ENCODE measurements around the gene PINK1.
"Not testable (repeated sequence)": the region's sequence is repeated elsewhere in the genome, so short reads cannot be mapped to it uniquely, and the experiment has no call there.

Gene PINK1

GRCh38 chr1:20604678-20605077, 28.6 kb upstream of the PINK1 start:
- peaks cover 5% of the 10 kb centered on the region for H3K27me3 Mint-ChIP-seq (ENCODE audit: low read depth)
- no peaks in the 10 kb centered on the region for H3K9me3 Mint-ChIP-seq
- H3K4me1 Mint-ChIP-seq = peaks cover 9% of the 10 kb centered on the region
- TF ChIP-seq CTCF (IDR thresholded peaks at IDR 0.05; ENCODE audit: unreplicated experiment in 3 of 3) = no peak
- no peaks in the 10 kb centered on the region for H3K36me3 Mint-ChIP-seq (ENCODE audit: low read depth)
- H3K4me3 Mint-ChIP-seq = no peak overlapping the region
- H3K27ac Mint-ChIP-seq = no peak overlapping the region

DNA sequence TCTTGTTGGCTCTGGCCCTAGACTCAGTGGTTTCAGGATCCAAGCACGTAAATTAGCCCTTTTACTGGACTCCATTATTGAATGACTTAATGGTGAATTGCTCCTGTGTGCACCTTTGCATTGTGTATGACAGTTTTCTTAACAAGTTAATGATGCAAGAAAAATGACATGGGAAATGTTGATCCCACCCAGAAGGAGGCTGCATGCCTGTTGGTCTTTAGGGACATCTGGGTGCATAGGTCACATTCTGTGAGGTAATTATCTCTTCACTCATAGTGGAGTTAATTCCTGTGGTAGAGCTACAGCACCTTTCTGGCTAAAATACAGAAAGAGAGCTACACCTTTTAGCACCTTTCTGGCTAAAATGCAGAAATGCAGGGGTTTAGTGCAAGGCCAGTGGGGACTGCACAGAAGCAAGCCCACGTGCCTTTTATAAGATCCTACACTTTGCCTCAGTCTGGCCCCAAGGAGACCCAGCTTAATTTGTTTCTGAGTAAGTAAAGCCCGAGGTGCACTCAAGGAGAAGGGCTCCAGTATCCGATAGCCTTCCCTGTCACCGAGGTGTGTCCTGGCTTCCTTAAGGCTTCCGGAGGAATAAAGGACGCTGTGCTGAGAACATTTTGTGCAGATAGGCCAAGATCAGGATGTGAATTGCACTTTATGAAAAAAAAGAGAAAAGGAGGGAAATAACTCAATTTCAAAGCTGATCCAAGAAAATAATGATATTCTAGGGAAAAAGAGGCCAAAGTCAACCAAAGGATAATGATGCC, 26.3 kb upstream of the PINK1 start:
- H3K9me3 Mint-ChIP-seq; H3K27ac Mint-ChIP-seq; H3K36me3 Mint-ChIP-seq (ENCODE audit: low read depth); H3K4me3 Mint-ChIP-seq; H3K27me3 Mint-ChIP-seq (ENCODE audit: low read depth): not testable (repeated sequence)
- H3K4me1 Mint-ChIP-seq = peaks cover 13% of the 10 kb centered on the region

DNA sequence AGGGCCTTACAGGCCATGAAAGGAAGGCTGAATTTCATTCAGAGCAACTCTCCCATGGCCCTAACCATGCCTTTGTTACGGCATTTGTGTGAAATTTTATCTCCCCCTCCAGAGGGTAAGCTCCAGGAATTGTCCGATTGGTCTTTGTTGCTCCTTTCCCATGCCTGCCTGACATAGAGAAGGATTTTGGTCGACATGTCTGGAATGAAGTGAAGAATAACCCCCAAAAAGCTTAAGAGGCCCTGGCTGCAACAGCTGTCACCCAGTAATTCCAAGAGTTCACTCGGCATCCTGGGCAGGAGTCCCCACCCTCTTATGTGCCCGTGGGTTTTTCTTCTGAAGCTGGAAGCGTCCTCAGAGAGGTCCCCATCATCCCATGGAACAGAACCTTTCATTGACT, 23.7 kb upstream of the PINK1 start:
- no peak overlapping the region for H3K4me3 Mint-ChIP-seq
- no peaks in the 10 kb centered on the region for H3K9me3 Mint-ChIP-seq
- peaks cover 21% of the 10 kb centered on the region for H3K4me1 Mint-ChIP-seq
- peaks cover 8% of the 10 kb centered on the region for H3K27me3 Mint-ChIP-seq (ENCODE audit: low read depth)
- H3K27ac Mint-ChIP-seq = peak overlapping the region in 2 of 3 experiments; percentile 12 to 38
- TF ChIP-seq CTCF (IDR thresholded peaks at IDR 0.05; ENCODE audit: unreplicated experiment in 3 of 3) = no peak
- no peaks in the 10 kb centered on the region for H3K36me3 Mint-ChIP-seq (ENCODE audit: low read depth)

DNA sequence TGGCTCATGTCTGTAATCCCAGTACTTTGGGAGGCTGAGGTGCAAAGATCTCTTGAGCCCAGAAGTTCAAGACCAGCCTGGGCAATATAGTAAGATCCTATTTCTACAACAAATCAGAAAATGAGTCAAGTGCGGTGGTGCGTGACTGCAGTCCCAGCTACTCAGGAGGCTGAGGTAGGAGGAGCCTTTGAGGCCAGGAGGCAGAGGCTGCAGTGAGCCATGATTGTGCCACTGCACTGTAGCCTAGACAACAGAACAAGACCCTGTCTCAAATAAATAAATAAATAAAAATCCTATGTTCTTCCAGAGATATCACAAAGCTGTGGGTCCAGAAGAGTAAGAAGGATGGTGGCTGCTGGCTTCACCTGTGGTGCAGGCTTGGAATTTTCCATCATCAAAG, 22.3 kb upstream of the PINK1 start:
- TF ChIP-seq CTCF (IDR thresholded peaks at IDR 0.05; ENCODE audit: unreplicated experiment in 3 of 3) = no peak
- peaks cover 9% of the 10 kb centered on the region for H3K27me3 Mint-ChIP-seq (ENCODE audit: low read depth)
- no peaks in the 10 kb centered on the region for H3K36me3 Mint-ChIP-seq (ENCODE audit: low read depth)
- H3K4me3 Mint-ChIP-seq = no peak overlapping the region
- peaks cover 23% of the 10 kb centered on the region for H3K4me1 Mint-ChIP-seq
- H3K9me3 Mint-ChIP-seq = no peaks in the 10 kb centered on the region
- H3K27ac Mint-ChIP-seq = no peak overlapping the region

- Mint-ChIP-seq H3K27me3 (ENCODE audit: low read depth) (peaks cover 9% of the 10 kb centered on the region), H3K36me3 (ENCODE audit: low read depth) (no peaks in the 10 kb centered on the region), H3K4me3 (no peak overlapping the region), H3K4me1 (peaks cover 30% of the 10 kb centered on the region), H3K27ac (no peak overlapping the region), H3K9me3 (no peaks in the 10 kb centered on the region)
- TF ChIP-seq CTCF (IDR thresholded peaks at IDR 0.05; ENCODE audit: unreplicated experiment in 3 of 3) = no peak
These were observed 21.6 kb upstream of the PINK1 start for GRCh38 chr1:20611652-20612051.

DNA sequence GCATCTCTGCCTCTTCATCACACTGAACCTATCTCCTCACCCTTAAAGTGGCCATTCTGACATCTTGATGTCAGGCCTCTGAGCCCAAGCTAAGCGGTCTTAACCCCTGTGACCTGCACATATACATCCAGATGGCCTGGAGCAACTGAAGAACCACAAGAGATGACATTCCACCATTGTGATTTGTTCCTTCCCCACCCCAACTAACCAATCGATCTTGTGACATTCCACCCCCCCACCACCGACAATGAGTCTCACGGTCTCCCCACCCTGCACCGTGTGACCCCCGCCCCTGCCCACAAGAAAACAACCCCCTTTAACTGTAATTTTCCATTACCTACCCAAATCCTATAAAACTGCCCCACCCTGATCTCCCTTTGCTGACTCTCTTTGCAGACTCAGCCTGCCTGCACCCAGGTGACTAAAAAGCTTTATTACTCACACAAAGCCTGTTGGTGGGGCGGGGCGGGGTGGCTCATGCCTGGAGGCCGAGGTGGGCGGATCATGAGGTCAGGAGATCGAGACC, 21.0 kb upstream of the PINK1 start:
- no peaks in the 10 kb centered on the region for H3K9me3 Mint-ChIP-seq
- no peaks in the 10 kb centered on the region for H3K36me3 Mint-ChIP-seq (ENCODE audit: low read depth)
- H3K27ac Mint-ChIP-seq = peak overlapping the region in 2 of 3 experiments; percentile 30 to 46
- peaks cover 9% of the 10 kb centered on the region for H3K27me3 Mint-ChIP-seq (ENCODE audit: low read depth)
- peaks cover 32% of the 10 kb centered on the region for H3K4me1 Mint-ChIP-seq
- no peak for TF ChIP-seq CTCF (IDR thresholded peaks at IDR 0.05; ENCODE audit: unreplicated experiment in 3 of 3)
- no peak overlapping the region for H3K4me3 Mint-ChIP-seq
